HUES6 (cell line): ENCODE measurements around the gene ST8SIA3.

Experiments used
- H3K27ac ChIP-seq: 2 replicates; pipeline ENCODE4 v1.7.0; 2013; ENCODE audit warnings: low read depth, mild to moderate bottlenecking, low read length, inconsistent platforms
- H3K27me3 ChIP-seq: 2 replicates; pipeline ENCODE4 v1.6.1; 2013; ENCODE audit warnings: low read length; ENCODE audit not compliant: control insufficient read depth, insufficient read depth
- H3K36me3 ChIP-seq: 2 replicates; pipeline ENCODE4 v1.6.1; 2013; ENCODE audit warnings: low read length; ENCODE audit not compliant: control insufficient read depth, insufficient read depth
- H3K4me1 ChIP-seq: 2 replicates; pipeline ENCODE4 v1.6.1; 2013; ENCODE audit warnings: low read length; ENCODE audit not compliant: control insufficient read depth, insufficient read depth
- H3K4me3 ChIP-seq: 2 replicates; pipeline ENCODE4 v1.5.1; 2013; ENCODE audit warnings: low read depth, low read length
- H3K9ac ChIP-seq: one replicate; pipeline ENCODE4 v1.6.1; 2013; ENCODE audit warnings: mild to moderate bottlenecking, low read length
- H3K9me3 ChIP-seq: 2 replicates; pipeline ENCODE4 v1.6.1; 2013; ENCODE audit warnings: low read depth, low read length; ENCODE audit not compliant: control insufficient read depth, insufficient read depth

The ST8SIA3 gene

GRCh38 chr18:57409650-57410049 lies 57.3 kb downstream of the ST8SIA3 start:
- Histone ChIP-seq H3K27ac (no peak overlapping the region), H3K9ac (no peak overlapping the region), H3K36me3 (no peaks in the 10 kb centered on the region), H3K9me3 (no peaks in the 10 kb centered on the region), H3K4me1 (no peaks in the 10 kb centered on the region), H3K27me3 (peaks cover 9% of the 10 kb centered on the region), H3K4me3 (no peak overlapping the region)

GRCh38 chr18:57410749-57411148 lies 58.4 kb downstream of the ST8SIA3 start:
- Histone ChIP-seq H3K9me3 (no peaks in the 10 kb centered on the region), H3K9ac (no peak overlapping the region), H3K27me3 (peaks cover 14% of the 10 kb centered on the region), H3K36me3 (no peaks in the 10 kb centered on the region), H3K27ac (no peak overlapping the region), H3K4me3 (no peak overlapping the region), H3K4me1 (no peaks in the 10 kb centered on the region)

GRCh38 chr18:57416542-57416941 lies 64.2 kb downstream of the ST8SIA3 start:
- Histone ChIP-seq H3K4me3 (no peak overlapping the region), H3K27me3 (peaks cover 26% of the 10 kb centered on the region), H3K9me3 (no peaks in the 10 kb centered on the region), H3K36me3 (no peaks in the 10 kb centered on the region), H3K4me1 (no peaks in the 10 kb centered on the region), H3K9ac (no peak overlapping the region), H3K27ac (no peak overlapping the region)
